Umbilical cord (tissue), 2 donors: ENCODE results near the gene NOL9. TPM values are rescaled to one million over a fixed set of nuclear protein-coding genes. Genes with fewer than 3 reads are reported as not detected.
A peak's percentile ranks its signal among the peaks of the same experiment; 100 is the strongest.

ENCODE experiments used
- DNase-seq: peaks from one replicate; pipeline ENCODE4 v3.0.0-alpha.2; 2015; ENCODE audit warnings: low spot score
- total RNA-seq: library from RNA; depleted of rRNA; stranded (reverse); fragments of >200 nt; gene quantifications from one replicate; pipeline ENCODE4 v1.2.3, GENCODE V29; 2014; ENCODE audit warnings: low replicate concordance; ENCODE audit not compliant: insufficient read depth

NOL9 gene
- total RNA-seq, 1 donor from 2014 or later: 43.1 TPM

DNA sequence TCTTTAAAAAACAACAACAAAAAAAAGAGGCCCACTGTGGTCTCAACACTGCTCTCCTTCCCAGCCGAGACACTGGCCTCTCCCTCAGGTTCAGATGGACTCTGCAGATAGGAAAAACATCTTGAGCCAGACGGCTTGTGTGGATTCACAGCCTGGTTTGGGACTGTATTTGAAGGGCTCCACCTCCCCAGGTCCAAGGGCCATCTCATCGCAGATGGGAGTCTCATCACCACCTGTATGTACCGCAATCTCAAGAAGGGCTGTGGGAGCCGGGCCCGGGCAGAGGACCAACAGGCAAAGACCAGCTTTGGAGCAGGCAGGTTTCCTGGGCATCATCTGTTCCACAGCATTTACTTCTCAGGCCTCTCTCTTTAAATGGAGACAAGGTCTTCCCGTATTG is 35.7 kb upstream of the NOL9 start:
- no peak for DNase-seq

DNA sequence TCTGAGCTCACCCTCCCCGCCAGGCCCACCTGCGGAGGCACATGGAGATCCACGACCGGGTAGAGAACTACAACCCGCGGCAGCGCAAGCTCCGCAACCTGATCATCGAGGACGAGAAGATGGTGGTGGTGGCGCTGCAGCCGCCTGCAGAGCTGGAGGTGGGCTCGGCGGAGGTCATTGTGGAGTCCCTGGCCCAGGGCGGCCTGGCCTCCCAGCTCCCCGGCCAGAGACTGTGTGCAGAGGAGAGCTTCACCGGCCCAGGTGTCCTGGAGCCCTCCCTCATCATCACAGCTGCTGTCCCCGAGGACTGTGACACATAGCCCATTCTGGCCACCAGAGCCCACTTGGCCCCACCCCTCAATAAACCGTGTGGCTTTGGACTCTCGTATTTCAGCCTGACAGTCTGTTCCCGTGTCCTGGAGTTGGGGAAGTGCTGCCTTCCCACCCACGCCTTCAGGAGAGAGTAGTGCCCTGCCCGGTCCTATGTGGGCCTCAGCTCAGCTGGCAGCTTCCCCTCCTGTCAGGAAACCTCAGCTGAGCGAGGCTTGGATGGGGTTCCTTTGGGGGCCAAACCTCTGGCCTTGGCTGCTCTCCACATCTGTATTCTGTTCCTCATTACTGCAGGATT is 34.7 kb upstream of the NOL9 start:
- no peak for DNase-seq

DNA sequence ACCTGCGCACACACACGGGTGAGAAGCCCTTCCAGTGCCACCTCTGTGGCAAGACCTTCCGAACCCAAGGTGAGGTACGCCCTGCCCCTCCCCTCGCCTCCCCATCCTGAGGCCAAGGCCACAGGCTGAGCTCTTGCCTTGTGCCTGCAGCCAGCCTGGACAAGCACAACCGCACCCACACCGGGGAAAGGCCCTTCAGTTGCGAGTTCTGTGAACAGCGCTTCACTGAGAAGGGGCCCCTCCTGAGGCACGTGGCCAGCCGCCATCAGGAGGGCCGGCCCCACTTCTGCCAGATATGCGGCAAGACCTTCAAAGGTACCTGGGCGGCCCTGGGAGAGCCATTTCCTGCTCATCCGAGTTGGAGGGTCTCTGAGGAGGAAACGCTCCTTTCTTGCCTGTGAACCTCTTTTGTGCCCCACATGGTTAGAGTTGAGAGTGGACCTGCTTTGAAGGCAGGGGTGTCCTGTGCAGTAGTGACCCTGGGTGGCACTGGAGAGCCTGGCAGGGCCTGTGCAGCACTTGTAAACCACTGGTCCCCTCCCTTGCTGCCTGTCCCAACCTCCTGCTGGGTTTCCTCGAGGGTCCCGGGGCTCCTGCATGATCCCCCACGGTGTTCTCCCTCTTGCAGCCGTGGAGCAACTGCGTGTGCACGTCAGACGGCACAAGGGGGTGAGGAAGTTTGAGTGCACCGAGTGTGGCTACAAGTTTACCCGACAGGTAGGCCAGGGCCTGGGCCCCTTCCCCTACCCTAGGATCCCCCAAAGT is 34.0 kb upstream of the NOL9 start:
- no peak for DNase-seq

DNA sequence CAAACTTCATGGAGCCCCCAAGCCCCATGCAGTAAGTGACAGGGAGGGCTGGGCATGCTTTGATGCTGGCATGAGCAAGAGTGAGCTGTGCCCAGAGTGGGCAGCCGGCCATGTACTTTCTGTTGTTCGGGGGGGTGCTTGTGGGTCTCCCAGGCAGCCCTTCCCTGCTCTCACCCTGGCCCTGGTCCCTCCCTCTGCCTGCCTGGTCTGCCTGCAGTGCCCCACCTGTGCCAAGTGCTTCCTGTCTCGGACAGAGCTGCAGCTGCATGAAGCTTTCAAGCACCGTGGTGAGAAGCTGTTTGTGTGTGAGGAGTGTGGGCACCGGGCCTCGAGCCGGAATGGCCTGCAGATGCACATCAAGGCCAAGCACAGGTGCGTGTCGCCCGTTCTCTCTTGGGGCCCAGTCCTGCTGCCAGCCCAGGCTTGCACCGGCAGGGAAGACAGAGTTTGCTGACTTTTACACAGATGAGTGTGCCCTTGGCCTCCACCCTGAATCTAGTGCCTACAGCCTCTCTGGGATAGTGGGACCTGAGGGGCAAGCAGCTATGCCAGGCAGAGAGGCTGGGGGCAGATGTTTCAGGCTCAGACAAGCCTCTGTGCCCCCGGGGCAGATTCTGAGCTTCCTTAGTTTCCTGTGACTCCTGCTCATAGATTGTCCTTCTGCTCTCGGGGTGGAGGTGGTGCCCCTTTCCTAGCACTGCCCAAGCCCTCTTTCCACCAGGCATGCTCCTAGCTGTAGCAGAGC is 33.1 kb upstream of the NOL9 start:
- no peak for DNase-seq

DNA sequence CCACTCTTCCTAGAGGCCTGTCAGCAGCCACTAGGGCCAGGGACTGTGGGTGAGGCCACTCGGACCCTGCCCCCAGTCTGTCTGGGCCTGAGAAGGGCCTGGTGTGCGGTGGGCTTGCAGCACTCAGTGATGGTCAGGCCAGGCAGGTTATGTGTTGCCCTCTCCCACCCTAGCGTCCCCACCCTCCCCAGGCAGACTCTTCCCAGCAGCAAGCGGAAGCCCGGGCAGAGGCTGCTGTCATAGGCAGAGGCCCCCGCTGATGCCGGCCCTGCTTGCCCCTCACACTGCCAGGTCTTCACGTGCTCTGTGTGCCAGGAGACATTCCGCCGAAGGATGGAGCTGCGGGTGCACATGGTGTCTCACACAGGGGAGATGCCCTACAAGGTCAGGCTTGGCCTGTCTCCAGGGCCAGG is 32.1 kb upstream of the NOL9 start:
- no peak for DNase-seq

DNA sequence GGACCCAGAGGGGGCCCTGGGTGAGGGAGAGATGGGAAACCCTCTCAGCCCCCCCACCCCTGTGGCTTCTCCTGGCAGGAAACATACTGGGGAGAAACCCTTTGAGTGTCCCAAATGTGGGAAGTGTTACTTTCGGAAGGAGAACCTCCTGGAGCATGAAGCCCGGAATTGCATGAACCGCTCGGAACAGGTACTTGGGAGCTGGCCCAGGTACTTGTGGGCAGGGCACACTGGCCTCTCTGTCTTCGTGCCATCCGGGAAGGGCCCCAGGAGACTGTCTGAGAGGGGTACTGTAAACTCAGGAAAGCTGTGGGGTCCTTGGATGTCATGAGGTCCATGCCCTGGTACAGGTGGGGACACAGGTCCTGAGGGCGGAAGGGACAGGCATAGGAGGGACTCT is 31.5 kb upstream of the NOL9 start:
- DNase-seq: no peak

DNA sequence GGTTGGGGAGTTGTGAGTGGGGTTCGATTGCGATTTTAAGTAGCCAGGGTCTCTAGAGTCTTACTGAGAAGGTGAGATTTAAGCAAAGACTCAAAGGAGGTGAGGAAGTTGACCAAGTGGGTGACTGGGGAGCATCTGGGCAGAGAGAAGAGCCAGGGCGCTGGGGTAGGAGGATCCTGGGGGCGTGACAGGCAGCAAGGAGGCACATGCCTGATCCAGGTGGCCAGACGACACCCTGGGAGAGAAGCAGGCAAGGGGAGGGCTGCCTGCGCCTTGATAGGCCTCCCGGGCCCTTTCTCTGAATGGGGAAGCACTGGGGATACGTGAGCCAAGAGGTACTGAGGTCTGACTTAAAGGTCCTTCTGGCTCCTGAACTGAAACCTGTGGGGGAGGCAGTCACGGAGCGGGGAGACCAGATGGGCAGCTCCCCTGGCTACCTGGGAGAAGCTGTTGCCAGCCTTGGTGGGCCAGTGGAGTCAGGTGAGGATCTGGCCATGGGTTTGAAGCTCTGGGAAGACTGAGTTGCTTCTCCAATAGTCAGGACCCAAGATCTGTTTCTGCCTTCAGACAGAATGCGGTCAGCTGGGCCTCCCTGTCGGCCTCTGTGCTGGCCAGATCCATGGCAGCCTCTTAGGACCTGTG is 30.9 kb upstream of the NOL9 start:
- no peak for DNase-seq

DNA sequence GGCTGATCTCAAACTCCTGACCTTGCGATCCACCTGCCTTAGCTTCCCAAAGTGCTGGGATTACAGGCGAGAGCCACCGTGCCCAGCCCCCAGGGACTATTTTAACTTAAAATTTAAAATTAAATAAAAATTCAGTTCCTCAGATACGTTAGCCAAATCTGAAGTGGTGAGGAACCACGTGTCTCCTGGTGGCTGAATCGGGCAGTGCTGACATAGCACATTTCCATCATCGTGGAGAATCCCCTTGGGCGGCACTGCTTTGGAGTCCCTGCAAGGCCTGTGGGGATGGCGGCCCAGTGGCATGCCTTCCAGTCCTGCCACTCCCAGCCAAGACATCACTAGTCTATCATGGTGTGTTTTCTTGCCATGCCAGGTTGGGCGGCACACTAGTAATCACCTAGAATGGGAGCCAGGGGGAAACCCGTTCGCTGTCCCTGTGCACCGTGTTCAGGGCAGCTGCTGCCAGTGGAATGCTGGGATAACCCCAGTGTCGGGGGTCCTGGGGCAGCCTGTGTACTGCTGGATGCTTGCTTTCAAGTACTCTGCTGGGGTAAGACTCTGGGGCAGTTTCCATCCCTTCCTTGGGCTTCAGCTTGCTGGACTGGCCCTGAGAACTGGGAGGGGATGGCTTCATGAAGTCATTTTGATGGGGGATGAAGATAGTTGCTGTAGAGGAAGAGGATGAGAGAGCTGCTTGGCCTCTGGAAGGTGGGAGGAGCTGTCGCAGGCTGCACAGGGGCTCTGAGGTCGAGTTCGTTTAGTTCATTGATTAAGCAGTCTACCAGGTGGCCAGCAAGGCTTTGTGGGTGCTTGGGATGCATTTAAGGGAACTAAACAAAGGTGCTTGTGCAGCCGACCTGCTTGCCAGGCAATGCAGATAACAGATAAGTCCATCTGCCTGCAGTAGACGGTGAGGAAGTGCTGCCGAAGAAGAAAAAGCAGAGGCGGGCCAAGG is 30.1 kb upstream of the NOL9 start:
- DNase-seq: no peak

DNA sequence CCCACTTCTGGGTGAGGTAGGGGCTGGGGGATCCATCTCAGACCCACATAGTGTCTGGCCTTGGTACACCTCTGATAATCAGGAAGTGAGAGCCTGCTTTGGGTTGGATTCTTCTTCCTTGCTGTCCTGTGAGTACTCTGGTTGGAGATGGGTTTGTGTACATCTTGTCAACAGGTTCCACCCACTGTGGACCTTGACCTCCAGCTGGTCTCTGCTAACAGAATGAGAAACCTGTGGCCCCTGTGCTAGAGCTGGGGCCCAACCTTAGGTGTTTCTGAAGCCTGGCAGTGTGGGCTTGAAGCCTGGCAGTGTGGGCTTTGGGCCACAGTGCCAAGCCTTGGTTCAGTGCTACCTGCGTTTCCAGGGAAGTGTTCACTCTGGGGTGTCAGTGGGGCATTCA is 28.1 kb upstream of the NOL9 start:
- DNase-seq: no peak

DNA sequence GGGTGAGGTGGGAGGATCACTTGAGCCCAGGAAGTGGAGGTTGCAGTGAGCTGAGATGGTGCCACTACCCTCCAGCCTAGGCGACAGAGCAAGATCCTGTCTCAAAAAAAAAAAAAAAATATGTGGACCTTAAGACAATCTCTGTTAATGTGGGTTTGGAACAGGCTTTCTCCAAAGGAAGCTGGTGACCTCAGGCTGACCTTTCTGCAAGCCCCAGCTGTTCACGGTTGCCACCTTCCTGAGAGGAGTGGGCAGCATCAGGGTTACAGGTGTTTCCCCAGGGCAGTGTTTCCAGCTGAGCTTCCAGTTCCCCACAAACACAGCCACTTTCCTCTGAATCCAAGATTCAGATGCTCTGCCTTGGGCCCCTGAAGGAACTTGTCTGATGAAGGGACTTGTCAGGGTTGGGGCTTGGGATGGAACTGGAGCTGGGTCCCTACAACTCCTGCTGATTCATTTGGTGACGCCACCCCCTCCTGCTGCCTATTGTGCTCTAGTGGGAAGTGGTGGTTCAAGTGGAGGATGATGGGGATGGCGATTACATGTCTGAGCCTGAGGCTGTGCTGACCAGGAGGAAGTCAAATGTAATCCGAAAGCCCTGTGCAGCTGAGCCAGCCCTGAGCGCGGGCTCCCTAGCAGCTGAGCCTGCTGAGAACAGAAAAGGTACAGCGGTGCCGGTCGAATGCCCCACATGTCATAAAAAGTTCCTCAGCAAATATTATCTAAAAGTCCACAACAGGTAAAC is 27.4 kb upstream of the NOL9 start:
- DNase-seq: no peak

DNA sequence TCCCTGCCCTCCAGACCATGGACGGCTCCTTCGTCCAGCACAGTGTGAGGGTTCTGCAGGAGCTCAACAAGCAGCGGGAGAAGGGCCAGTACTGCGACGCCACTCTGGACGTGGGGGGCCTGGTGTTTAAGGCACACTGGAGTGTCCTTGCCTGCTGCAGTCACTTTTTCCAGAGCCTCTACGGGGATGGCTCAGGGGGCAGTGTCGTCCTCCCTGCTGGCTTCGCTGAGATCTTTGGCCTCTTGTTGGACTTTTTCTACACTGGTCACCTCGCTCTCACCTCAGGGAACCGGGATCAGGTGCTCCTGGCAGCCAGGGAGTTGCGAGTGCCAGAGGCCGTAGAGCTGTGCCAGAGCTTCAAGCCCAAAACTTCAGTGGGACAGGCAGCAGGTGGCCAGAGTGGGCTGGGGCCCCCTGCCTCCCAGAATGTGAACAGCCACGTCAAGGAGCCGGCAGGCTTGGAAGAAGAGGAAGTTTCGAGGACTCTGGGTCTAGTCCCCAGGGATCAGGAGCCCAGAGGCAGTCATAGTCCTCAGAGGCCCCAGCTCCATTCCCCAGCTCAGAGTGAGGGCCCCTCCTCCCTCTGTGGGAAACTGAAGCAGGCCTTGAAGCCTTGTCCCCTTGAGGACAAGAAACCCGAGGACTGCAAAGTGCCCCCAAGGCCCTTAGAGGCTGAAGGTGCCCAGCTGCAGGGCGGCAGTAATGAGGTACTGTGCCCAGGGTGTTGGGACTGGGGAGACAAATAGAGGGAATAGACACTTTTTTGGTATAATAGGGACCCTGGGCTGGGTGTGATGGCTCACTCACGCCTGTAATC is 26.5 kb upstream of the NOL9 start:
- no peak for DNase-seq

DNA sequence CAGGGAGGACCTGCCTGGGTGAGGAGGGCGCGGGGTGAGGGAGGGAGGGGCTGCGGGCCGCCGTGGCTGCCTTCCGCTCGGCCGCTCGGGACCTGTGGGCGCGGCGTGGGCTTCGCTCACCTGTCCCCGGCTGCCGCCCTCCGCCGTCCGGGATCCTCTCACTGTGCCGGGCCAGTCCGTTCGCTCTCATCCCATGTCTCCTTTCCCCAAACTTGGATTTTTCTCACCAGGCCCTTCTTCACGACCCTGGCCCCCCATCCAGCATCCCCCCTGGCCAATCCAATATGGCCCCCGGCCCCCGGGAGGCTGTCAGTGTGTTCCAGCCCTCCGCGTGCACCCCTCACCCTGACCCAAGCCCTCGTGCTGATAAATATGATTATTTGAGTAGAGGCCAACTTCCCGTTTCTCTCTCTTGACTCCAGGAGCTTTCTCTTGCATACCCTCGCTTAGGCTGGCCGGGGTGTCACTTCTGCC is 25.8 kb upstream of the NOL9 start:
- DNase-seq: no peak

DNA sequence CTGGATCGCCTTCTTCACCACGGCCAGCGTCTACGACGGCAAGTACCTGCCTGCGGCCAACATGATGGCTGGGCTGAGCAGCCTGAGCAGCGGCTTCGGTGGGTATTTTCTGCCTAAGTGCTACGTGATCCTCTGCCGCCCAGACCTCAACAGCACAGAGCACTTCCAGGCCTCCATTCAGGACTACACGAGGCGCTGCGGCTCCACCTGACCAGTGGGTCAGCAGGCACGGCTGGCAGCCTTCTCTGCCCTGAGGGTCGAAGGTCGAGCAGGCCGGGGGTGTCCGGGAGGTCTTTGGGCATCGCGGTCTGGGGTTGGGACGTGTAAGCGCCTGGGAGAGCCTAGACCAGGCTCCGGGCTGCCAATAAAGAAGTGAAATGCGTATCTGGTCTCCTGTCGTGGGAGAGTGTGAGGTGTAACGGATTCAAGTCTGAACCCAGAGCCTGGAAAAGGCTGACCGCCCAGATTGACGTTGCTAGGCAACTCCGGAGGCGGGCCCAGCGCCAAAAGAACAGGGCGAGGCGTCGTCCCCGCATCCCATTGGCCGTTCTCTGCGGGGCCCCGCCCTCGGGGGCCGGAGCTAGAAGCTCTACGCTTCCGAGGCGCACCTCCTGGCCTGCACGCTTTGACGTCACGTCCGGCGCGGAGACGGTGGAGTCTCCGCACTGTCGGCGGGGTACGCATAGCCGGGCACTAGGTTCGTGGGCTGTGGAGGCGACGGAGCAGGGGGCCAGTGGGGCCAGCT is 25.2 kb upstream of the NOL9 start, which contains the start of gene ZBTB48:
Gene ZBTB48, plus strand, starts transcription at position 621 of the 745 bp plus-strand sequence. CDS start 616 bp downstream, outside the sequence.
- DNase-seq: peak; percentile 99

DNA sequence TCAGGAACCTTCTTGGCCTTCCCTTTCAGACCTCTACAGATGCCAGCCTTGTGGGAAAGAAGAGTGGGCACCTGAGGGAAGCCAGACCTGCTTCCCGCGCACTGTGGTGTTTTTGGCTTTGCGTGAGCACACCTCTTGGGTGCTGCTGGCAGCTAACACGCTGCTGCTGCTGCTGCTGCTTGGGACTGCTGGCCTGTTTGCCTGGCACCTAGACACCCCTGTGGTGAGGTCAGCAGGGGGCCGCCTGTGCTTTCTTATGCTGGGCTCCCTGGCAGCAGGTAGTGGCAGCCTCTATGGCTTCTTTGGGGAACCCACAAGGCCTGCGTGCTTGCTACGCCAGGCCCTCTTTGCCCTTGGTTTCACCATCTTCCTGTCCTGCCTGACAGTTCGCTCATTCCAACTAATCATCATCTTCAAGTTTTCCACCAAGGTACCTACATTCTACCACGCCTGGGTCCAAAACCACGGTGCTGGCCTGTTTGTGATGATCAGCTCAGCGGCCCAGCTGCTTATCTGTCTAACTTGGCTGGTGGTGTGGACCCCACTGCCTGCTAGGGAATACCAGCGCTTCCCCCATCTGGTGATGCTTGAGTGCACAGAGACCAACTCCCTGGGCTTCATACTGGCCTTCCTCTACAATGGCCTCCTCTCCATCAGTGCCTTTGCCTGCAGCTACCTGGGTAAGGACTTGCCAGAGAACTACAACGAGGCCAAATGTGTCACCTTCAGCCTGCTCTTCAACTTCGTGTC is 24.5 kb upstream of the NOL9 start:
- no peak for DNase-seq

DNA sequence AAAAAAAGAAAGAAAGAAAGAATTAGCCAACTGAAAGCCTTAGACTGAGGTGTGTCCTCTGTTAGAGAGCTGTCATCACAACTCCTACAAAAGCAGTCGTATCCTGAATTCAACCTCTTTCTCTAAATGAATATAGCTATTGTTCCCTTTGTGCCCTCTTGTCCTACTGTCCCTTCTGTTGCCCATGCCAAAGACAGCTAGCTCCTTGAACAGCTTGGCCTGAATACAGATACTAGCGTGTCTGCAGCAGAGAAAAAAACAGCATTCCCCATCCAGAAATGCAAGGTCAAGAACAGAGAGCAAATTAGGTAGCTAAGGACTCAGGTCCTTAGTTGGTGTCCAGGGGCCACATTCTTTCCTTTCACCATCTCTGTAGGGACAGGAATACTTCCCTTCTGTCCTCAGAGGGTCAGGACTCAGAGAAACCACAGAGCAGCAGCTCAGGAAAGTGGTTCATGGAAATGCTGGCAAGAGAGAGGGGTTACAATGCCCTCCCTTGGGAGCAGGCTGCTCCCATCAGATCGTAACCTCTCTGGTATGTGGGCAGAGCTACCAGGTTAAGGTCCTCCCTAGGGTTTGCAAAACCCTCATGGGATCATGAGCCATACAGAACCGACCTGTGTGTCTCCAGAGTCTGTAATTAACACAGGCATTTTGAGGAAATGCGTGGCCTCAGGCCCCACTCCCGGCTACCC is 23.7 kb upstream of the NOL9 start:
- DNase-seq: no peak

DNA sequence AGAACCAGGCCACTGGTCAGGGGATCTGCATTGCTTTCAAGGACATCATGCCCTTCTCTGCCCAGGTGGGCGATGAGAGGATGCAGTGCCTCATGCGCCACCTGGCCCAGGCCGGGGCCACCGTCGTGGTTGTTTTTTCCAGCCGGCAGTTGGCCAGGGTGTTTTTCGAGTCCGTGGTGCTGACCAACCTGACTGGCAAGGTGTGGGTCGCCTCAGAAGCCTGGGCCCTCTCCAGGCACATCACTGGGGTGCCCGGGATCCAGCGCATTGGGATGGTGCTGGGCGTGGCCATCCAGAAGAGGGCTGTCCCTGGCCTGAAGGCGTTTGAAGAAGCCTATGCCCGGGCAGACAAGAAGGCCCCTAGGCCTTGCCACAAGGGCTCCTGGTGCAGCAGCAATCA is 20.5 kb upstream of the NOL9 start:
- no peak for DNase-seq

DNA sequence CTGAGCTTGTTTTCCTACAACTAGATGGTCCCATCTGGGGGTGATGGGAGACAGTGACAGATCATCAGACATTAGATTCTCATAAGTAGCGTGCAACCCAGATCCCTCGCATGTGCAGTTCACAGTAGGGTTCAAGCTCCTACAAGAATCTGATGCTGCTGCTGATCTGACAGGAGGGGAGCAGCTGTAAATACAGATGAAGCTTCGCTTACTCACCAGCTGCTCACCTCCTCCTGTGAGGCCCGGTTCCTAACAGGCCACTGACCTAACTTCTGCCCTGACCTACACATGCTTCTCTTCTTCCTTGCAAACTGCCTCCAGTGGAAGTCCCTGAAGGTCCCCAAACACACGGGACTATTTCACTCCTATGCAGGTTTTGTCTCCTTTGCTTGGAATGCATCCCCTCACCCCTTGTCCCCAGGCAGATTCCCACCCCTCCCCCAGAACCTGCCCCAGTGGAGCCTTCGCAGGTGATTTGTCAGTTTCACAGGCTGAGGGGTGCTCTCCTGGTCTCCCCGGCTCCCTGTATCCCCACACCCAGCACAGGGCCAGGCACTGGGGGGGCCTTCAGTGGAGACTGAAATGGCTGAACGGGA is 19.8 kb upstream of the NOL9 start:
- DNase-seq: no peak
